ENCODE measurements around the gene PSTPIP1. TPM values are rescaled to one million over a fixed set of nuclear protein-coding genes. Genes with fewer than 3 reads are reported as not detected.

PSTPIP1 gene
- total RNA-seq, 4 donors from 2014 or later, result 0.57 to 9.9 (median 5.3) TPM

- no peak overlapping the region for H3K4me3 ChIP-seq
- no peaks in the 10 kb centered on the region for H3K9me3 ChIP-seq
- TF ChIP-seq POLR2A (IDR thresholded peaks at IDR 0.05) (no peak), CTCF (IDR thresholded peaks at IDR 0.05) (no peak)
- H3K27ac ChIP-seq, result no peak overlapping the region
- WGBS, 2 donors, result 30 to 45% methylated on average over 2 of the region's 2 CpGs
- no peaks in the 10 kb centered on the region for H3K36me3 ChIP-seq
- intact Hi-C loops (cut with DNase I), result no loop called here
- H3K27me3 ChIP-seq, result no peaks in the 10 kb centered on the region
- peaks cover 0 to 47% (median 15%) of the 10 kb centered on the region in 3 donors for H3K4me1 ChIP-seq
- no peak for DNase-seq
These were observed 64.9 kb downstream of the PSTPIP1 start for GRCh38 chr15:77059786-77060361.

GRCh38 chr15:77060546-77060945, 65.6 kb downstream of the PSTPIP1 start:
- no peak for DNase-seq
- Histone ChIP-seq H3K36me3 (no peaks in the 10 kb centered on the region), H3K4me1 (peaks cover 0 to 52% (median 15%) of the 10 kb centered on the region in 3 donors), H3K27ac (peak overlapping the region in 2 of 4 donors; percentile 36 to 37), H3K27me3 (no peaks in the 10 kb centered on the region), H3K9me3 (no peaks in the 10 kb centered on the region), H3K4me3 (no peak overlapping the region)
- intact Hi-C loops (cut with DNase I), result no loop called here
- no peak for TF ChIP-seq POLR2A (IDR thresholded peaks at IDR 0.05)
- no peak for TF ChIP-seq CTCF (IDR thresholded peaks at IDR 0.05)

- peaks cover 13 to 76% (median 25%) of the 10 kb centered on the region in 3 donors for H3K4me1 ChIP-seq
- H3K36me3 ChIP-seq, result no peaks in the 10 kb centered on the region
- H3K27me3 ChIP-seq, result no peaks in the 10 kb centered on the region
- DNase-seq, result no peak
- TF ChIP-seq POLR2A (IDR thresholded peaks at IDR 0.05), result no peak
- TF ChIP-seq CTCF (IDR thresholded peaks at IDR 0.05), result no peak
- intact Hi-C loops (cut with DNase I), result no loop called here
- no peaks in the 10 kb centered on the region for H3K9me3 ChIP-seq
- no peak overlapping the region for H3K27ac ChIP-seq
- no peak overlapping the region for H3K4me3 ChIP-seq
These were observed 68.3 kb downstream of the PSTPIP1 start for GRCh38 chr15:77063249-77063648.

GRCh38 chr15:77064063-77064462, 69.1 kb downstream of the PSTPIP1 start:
- Histone ChIP-seq H3K9me3 (no peaks in the 10 kb centered on the region), H3K27ac (peak overlapping the region in 2 of 4 donors; percentile 59 to 64), H3K4me3 (no peak overlapping the region), H3K4me1 (peaks cover 13 to 84% (median 26%) of the 10 kb centered on the region in 3 donors), H3K27me3 (no peaks in the 10 kb centered on the region), H3K36me3 (no peaks in the 10 kb centered on the region)
- intact Hi-C loops (cut with DNase I), result no loop called here
- TF ChIP-seq CTCF (IDR thresholded peaks at IDR 0.05), result no peak
- TF ChIP-seq POLR2A (IDR thresholded peaks at IDR 0.05), result no peak
- DNase-seq, result no peak
- WGBS, 2 donors, result 65% methylated on average over 2 of the region's 2 CpGs

GRCh38 chr15:77064539-77065308, 69.8 kb downstream of the PSTPIP1 start:
- H3K27ac ChIP-seq, result peak overlapping the region in 3 of 4 donors; percentile 32 to 64 (median 59)
- no peak for TF ChIP-seq POLR2A (IDR thresholded peaks at IDR 0.05)
- no peak for TF ChIP-seq CTCF (IDR thresholded peaks at IDR 0.05)
- no peaks in the 10 kb centered on the region for H3K9me3 ChIP-seq
- intact Hi-C loops (cut with DNase I), result no loop called here
- H3K27me3 ChIP-seq, result no peaks in the 10 kb centered on the region
- no peak overlapping the region for H3K4me3 ChIP-seq
- H3K36me3 ChIP-seq, result no peaks in the 10 kb centered on the region
- H3K4me1 ChIP-seq, result peaks cover 17 to 86% (median 31%) of the 10 kb centered on the region in 3 donors
- no peak for DNase-seq
- WGBS, 2 donors, result 51 to 67% methylated on average over 6 of the region's 6 CpGs

All from esophagus squamous epithelium (tissue), 5 donors.